OCI-LY7 (cell line): ENCODE data around the gene PSME4. TPM values are rescaled to one million over a fixed set of nuclear protein-coding genes. Genes with fewer than 3 reads are reported as not detected.

Experiments used
- BruUV-seq: library from RNA; stranded (reverse); fragments of 400-500 nt; replicated peaks from 2 replicates; lab custom pipeline; 2021; lab: Mats Ljungman, UMichigan
- CTCF ChIA-PET: fragments of 300-600 bp; sonication (Branson Sonifier 250); formaldehyde crosslinking; loops from one replicate; lab custom pipeline; 2022; ENCODE audit warnings: antibody characterized with exemption; ENCODE audit not compliant: unreplicated experiment; lab: Charles Lee
- POLR2A ChIA-PET: fragments of 300-600 bp; sonication (Branson Sonifier 250); formaldehyde crosslinking; loops from one replicate; lab custom pipeline; 2022; ENCODE audit warnings: antibody characterized with exemption; lab: Charles Lee
- DNase-seq: peaks from one replicate; pipeline ENCODE4 v3.0.0-alpha.2; 2015; ENCODE audit warnings: low spot score
- H2AFZ ChIP-seq: fragments of 200-600 bp; sonication (generic), shearing (Covaris generic); 2 replicates; pipeline ENCODE4 v1.6.1; 2014; ENCODE audit warnings: mild to moderate bottlenecking, antibody characterized with exemption, low read length, moderate library complexity
- H3K27ac ChIP-seq: fragments of 200-600 bp; sonication (generic); 2 replicates; pipeline ENCODE4 v1.5.1; 2014; ENCODE audit warnings: mixed run types, low read depth, mild to moderate bottlenecking, moderate library complexity, low read length, inconsistent platforms; ENCODE audit not compliant: poor library complexity, severe bottlenecking
- H3K36me3 ChIP-seq: fragments of 200-600 bp; sonication (generic); 2 replicates; pipeline ENCODE4 v1.6.1; 2014; ENCODE audit warnings: mild to moderate bottlenecking, antibody characterized with exemption, low read length, moderate library complexity, mixed read lengths; ENCODE audit not compliant: insufficient read depth
- H3K4me1 ChIP-seq: fragments of 200-600 bp; sonication (generic); 2 replicates; pipeline ENCODE4 v1.5.1; 2014; ENCODE audit warnings: mild to moderate bottlenecking, low read length; ENCODE audit not compliant: insufficient read depth, poor library complexity, severe bottlenecking
- H3K4me2 ChIP-seq: fragments of 200-600 bp; sonication (generic); 2 replicates; pipeline ENCODE4 v1.6.1; 2014; ENCODE audit warnings: mild to moderate bottlenecking, low read length
- H3K4me3 ChIP-seq: fragments of 200-600 bp; sonication (generic); 2 replicates; pipeline ENCODE4 v1.5.1; 2014; ENCODE audit warnings: mild to moderate bottlenecking, low read depth, low read length; ENCODE audit not compliant: poor library complexity, severe bottlenecking
- H3K79me2 ChIP-seq: fragments of 200-600 bp; sonication (generic); 2 replicates; pipeline ENCODE4 v1.6.1; 2016; ENCODE audit warnings: low read depth, mild to moderate bottlenecking, low read length, moderate library complexity, mixed read lengths; ENCODE audit not compliant: insufficient read depth
- H3K9me2 ChIP-seq: fragments of 200-600 bp; sonication (generic); 2 replicates; pipeline ENCODE4 v1.6.1; 2016; ENCODE audit warnings: mild to moderate bottlenecking, low read length, mixed read lengths; ENCODE audit not compliant: insufficient read depth
- H3K9me3 ChIP-seq: fragments of 200-600 bp; sonication (generic); 2 replicates; pipeline ENCODE4 v1.6.1; 2014; ENCODE audit warnings: mild to moderate bottlenecking, mixed run types, low read length, mixed read lengths
- H4K20me1 ChIP-seq: fragments of 200-600 bp; sonication (generic); 2 replicates; pipeline ENCODE4 v1.6.1; 2014; ENCODE audit warnings: mild to moderate bottlenecking, antibody characterized with exemption, low read length, moderate library complexity, mixed read lengths; ENCODE audit not compliant: insufficient read depth
- CTCF ChIP-seq: fragments of 200-600 bp; sonication (generic); conservative IDR thresholded peaks from 2 replicates; pipeline ENCODE4 v1.5.1; 2014; ENCODE audit warnings: mild to moderate bottlenecking, antibody characterized with exemption, low read length, moderate library complexity, mixed read lengths
- EZH2phosphoT487 ChIP-seq: fragments of 200-600 bp; sonication (generic); IDR thresholded peaks from 2 replicates; pipeline ENCODE4 v1.6.1; 2018; ENCODE audit warnings: low read depth, borderline replicate concordance, mild to moderate bottlenecking, mixed run types, antibody characterized with exemption, low read length, moderate library complexity, mixed read lengths
- intact Hi-C: fragments of 100-400 bp; cut with micrococcal nuclease; formaldehyde crosslinking; loops from one replicate; pipeline ENCODE4 v1.10.0; 2022; ENCODE audit not compliant: unreplicated experiment
- total RNA-seq, 2 experiments: library from RNA; depleted of rRNA in 1 of 2; stranded (reverse); fragments of >200 nt in 1 of 2; shearing (Covaris generic) in 1 of 2; gene quantifications; 2 replicates each; pipeline ENCODE4 v1.2.3, GENCODE V29; 2014 to 2022

The PSME4 gene
- total RNA-seq, 2 experiments from 2014 or later: 38.8 to 82.9 TPM

DNA sequence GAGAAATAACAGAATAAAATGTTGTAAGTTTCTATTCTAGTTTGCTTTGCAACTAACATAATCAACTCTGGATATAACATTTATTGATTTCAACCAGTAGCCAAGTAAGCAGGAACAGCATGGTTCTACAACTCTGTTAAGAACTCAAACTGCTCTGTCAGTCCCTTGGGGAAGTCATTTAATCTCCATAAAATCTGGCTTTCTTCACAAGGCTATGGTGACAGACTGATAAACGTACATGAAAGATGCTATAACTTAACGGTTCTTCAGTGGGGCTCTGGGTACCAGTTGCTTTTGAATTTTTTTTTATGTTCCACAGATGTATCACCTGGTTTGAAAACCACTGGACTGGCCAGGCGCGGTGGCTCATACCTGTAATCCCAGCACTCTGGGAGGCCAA lies 10.3 kb downstream of the PSME4 start:
- H3K4me3 ChIP-seq: no peak overlapping the region
- intact Hi-C loops: loop anchor here (10.0 kb wide), 1 partner anchor 674 kb away; no protein-coding TSS in a partner anchor
- TF ChIP-seq EZH2phosphoT487: no peak
- TF ChIP-seq CTCF: no peak
- no peak overlapping the region for H3K4me2 ChIP-seq
- POLR2A ChIA-PET: interaction anchor here (1.2 to 1.4 kb wide), 2 partner anchors 12 to 18 kb away, joined by 4 read pairs; no protein-coding TSS in a partner anchor
- DNase-seq: no peak
- peaks cover 33% of the 10 kb centered on the region for H3K36me3 ChIP-seq
- peaks cover 42% of the 10 kb centered on the region for H3K4me1 ChIP-seq
- no peak overlapping the region for H3K27ac ChIP-seq
- no peaks in the 10 kb centered on the region; the same call in none of the 2 replicates for H4K20me1 ChIP-seq
- no peak overlapping the region for H2AFZ ChIP-seq
- H3K9me3 ChIP-seq: peaks cover 7% of the 10 kb centered on the region; the same call in 1 of the 2 replicates
- H3K79me2 ChIP-seq: peaks cover 99% of the 10 kb centered on the region
- CTCF ChIA-PET: no interaction called here
- no TSS peak for BruUV-seq
- H3K9me2 ChIP-seq: no peaks in the 10 kb centered on the region

GRCh38 chr2:53958443-53958842 lies 12.3 kb downstream of the PSME4 start:
- intact Hi-C loops: no loop called here
- Histone ChIP-seq H3K27ac (no peak overlapping the region), H3K4me1 (peaks cover 22% of the 10 kb centered on the region), H3K4me3 (no peak overlapping the region), H3K36me3 (peaks cover 30% of the 10 kb centered on the region), H4K20me1 (no peaks in the 10 kb centered on the region; the same call in none of the 2 replicates), H3K9me2 (no peaks in the 10 kb centered on the region), H3K4me2 (no peak overlapping the region), H2AFZ (no peak overlapping the region), H3K9me3 (peaks cover 7% of the 10 kb centered on the region; the same call in 1 of the 2 replicates), H3K79me2 (peaks cover 99% of the 10 kb centered on the region)
- CTCF ChIA-PET: no interaction called here
- TF ChIP-seq EZH2phosphoT487 (no peak), CTCF (no peak)
- POLR2A ChIA-PET: interaction anchor here (1.3 kb wide), 1 partner anchor 91 kb away, joined by 4 read pairs; no protein-coding TSS in a partner anchor
- BruUV-seq: no TSS peak
- no peak for DNase-seq

- H2AFZ ChIP-seq: no peak overlapping the region
- ChIA-PET CTCF (no interaction called here), POLR2A (interaction anchor here (0.7 to 1.8 kb wide), 4 partner anchors 10 to 154 kb away, joined by 3 to 7 read pairs (median 3); partner anchors contain the start of gene PSME4)
- no peaks in the 10 kb centered on the region for H3K9me2 ChIP-seq
- DNase-seq: no peak
- BruUV-seq: no TSS peak
- TF ChIP-seq EZH2phosphoT487 (no peak), CTCF (no peak)
- no peaks in the 10 kb centered on the region for H3K9me3 ChIP-seq
- H3K4me1 ChIP-seq: peaks cover 8% of the 10 kb centered on the region
- intact Hi-C loops: no loop called here
- no peak overlapping the region for H3K27ac ChIP-seq
- peaks cover 94% of the 10 kb centered on the region for H3K79me2 ChIP-seq
- no peak overlapping the region for H3K4me3 ChIP-seq
- no peak overlapping the region for H3K4me2 ChIP-seq
- no peaks in the 10 kb centered on the region; the same call in none of the 2 replicates for H4K20me1 ChIP-seq
- peaks cover 27% of the 10 kb centered on the region for H3K36me3 ChIP-seq
These were observed 18.3 kb downstream of the PSME4 start for GRCh38 chr2:53952519-53952918.
